HFFc6 (cell line): ENCODE measurements around the gene PRICKLE3. TPM values are rescaled to one million over a fixed set of nuclear protein-coding genes. Genes with fewer than 3 reads are reported as not detected.

Experiments used
- DNase-seq: peaks from one replicate; pipeline ENCODE4 v3.0.0-alpha.2; 2018
- H3K27ac Mint-ChIP-seq: 2 replicates; pipeline ENCODE4 v1.8.0; 2020; ENCODE audit warnings: mild to moderate bottlenecking, mixed read lengths
- H3K27me3 Mint-ChIP-seq: 2 replicates; pipeline ENCODE4 v1.8.0; 2021; ENCODE audit warnings: mild to moderate bottlenecking, moderate library complexity, mixed read lengths; ENCODE audit not compliant: insufficient read depth
- H3K36me3 Mint-ChIP-seq: 2 replicates; pipeline ENCODE4 v1.8.0; 2021; ENCODE audit warnings: low read depth, mixed read lengths
- H3K4me1 Mint-ChIP-seq: 2 replicates; pipeline ENCODE4 v1.8.0; 2020; ENCODE audit warnings: low read depth, mixed read lengths
- H3K4me3 Mint-ChIP-seq: 2 replicates; pipeline ENCODE4 v1.8.0; 2020; ENCODE audit warnings: mild to moderate bottlenecking, moderate library complexity, mixed read lengths
- H3K9me3 Mint-ChIP-seq: 2 replicates; pipeline ENCODE4 v1.8.0; 2020; ENCODE audit warnings: mild to moderate bottlenecking, mixed read lengths
- total RNA-seq, 6 experiments: library from RNA; stranded (reverse); fragmentation: NEBNext Ultra II Directional; extraction: Animal tissue kit (Norgen Biotek cat#: 25700); gene quantifications; 2 replicates in 1 of 6; 3 replicates in 5 of 6; pipeline ENCODE4 v1.2.3, GENCODE V29; 2021
- TF ChIP-seq, protein P1 (sequence below): fragments of 200-600 bp; sonication (generic); IDR thresholded peaks from 2 replicates; pipeline ENCODE4 v1.5.0; 2021; ENCODE audit warnings: antibody characterized with exemption, mild to moderate bottlenecking

PRICKLE3 gene
- total RNA-seq, 6 experiments from 2014 or later = 8.0 to 10.7 (median 9.7) TPM

DNA sequence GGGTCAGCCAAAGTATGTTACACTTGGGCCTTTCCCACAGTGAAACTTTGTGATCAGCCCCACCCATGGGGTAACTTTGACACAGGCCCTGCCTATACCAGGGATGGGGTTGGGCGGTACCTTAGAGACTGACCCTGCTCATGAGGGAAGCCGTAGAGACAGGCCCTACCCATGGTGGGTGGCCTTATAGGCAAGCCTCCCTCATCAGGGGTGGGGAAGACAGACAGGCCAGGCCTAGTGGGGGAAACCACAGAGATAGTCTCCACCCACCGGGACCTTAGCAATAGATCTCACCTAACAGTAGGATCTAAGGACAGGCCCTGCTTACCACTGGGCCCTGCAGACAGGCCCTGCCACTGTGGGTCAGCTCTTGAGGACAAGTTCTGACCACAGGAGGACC lies 7.6 kb downstream of the PRICKLE3 start:
- Mint-ChIP-seq H3K9me3 (no peaks in the 10 kb centered on the region), H3K27ac (no peak overlapping the region), H3K4me3 (no peak overlapping the region), H3K36me3 (peaks cover 29% of the 10 kb centered on the region), H3K4me1 (no peaks in the 10 kb centered on the region; the same call in 1 of the 2 replicates), H3K27me3 (no peaks in the 10 kb centered on the region)
- DNase-seq = no peak
- TF ChIP-seq, protein P1, sequence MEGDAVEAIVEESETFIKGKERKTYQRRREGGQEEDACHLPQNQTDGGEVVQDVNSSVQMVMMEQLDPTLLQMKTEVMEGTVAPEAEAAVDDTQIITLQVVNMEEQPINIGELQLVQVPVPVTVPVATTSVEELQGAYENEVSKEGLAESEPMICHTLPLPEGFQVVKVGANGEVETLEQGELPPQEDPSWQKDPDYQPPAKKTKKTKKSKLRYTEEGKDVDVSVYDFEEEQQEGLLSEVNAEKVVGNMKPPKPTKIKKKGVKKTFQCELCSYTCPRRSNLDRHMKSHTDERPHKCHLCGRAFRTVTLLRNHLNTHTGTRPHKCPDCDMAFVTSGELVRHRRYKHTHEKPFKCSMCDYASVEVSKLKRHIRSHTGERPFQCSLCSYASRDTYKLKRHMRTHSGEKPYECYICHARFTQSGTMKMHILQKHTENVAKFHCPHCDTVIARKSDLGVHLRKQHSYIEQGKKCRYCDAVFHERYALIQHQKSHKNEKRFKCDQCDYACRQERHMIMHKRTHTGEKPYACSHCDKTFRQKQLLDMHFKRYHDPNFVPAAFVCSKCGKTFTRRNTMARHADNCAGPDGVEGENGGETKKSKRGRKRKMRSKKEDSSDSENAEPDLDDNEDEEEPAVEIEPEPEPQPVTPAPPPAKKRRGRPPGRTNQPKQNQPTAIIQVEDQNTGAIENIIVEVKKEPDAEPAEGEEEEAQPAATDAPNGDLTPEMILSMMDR = no peak

- TF ChIP-seq, protein P1 = no peak
- H3K36me3 Mint-ChIP-seq = peaks cover 29% of the 10 kb centered on the region
- no peak overlapping the region; the same call in 1 of the 2 replicates for H3K27ac Mint-ChIP-seq
- H3K4me3 Mint-ChIP-seq = no peak overlapping the region
- DNase-seq = no peak
- H3K9me3 Mint-ChIP-seq = no peaks in the 10 kb centered on the region
- peaks cover under 1% of the 10 kb centered on the region; the same call in 1 of the 2 replicates for H3K27me3 Mint-ChIP-seq
- H3K4me1 Mint-ChIP-seq = peaks cover 4% of the 10 kb centered on the region
Measured at GRCh38 chrX:49177873-49178480, 8.2 kb downstream of the PRICKLE3 start.

DNA sequence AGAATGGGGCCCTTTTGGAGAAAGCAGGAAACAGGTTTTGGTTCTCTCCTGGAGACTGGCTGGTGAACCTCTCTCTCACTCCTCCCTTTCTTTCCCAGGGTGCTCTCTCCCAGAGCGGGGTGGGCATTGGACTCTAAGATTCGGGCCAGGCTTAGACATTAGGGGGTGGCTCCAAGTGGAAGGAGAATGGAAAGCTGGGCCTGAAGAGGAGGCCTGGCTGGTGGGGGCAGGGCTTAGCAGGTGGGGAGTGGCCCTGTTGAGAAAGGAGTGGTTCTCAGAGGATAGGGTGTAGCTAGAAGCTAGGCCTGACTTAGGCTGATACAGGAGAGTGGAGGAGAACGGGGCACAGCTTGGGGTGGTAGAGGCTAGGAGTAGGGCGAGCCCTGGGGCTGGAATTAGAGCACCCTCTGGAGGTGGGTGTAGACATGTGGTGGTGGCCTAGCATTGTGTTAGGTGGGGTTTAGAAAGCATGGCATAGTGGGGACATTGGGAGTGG lies 8.8 kb downstream of the PRICKLE3 start:
- Mint-ChIP-seq H3K4me1 (peaks cover 9% of the 10 kb centered on the region), H3K9me3 (no peaks in the 10 kb centered on the region), H3K27ac (no peak overlapping the region; the same call in 1 of the 2 replicates), H3K36me3 (peaks cover 25% of the 10 kb centered on the region), H3K27me3 (peaks cover 2% of the 10 kb centered on the region; the same call in 1 of the 2 replicates), H3K4me3 (no peak overlapping the region)
- TF ChIP-seq, protein P1 = no peak; the same call in 1 of the 2 replicates
- DNase-seq = no peak

DNA sequence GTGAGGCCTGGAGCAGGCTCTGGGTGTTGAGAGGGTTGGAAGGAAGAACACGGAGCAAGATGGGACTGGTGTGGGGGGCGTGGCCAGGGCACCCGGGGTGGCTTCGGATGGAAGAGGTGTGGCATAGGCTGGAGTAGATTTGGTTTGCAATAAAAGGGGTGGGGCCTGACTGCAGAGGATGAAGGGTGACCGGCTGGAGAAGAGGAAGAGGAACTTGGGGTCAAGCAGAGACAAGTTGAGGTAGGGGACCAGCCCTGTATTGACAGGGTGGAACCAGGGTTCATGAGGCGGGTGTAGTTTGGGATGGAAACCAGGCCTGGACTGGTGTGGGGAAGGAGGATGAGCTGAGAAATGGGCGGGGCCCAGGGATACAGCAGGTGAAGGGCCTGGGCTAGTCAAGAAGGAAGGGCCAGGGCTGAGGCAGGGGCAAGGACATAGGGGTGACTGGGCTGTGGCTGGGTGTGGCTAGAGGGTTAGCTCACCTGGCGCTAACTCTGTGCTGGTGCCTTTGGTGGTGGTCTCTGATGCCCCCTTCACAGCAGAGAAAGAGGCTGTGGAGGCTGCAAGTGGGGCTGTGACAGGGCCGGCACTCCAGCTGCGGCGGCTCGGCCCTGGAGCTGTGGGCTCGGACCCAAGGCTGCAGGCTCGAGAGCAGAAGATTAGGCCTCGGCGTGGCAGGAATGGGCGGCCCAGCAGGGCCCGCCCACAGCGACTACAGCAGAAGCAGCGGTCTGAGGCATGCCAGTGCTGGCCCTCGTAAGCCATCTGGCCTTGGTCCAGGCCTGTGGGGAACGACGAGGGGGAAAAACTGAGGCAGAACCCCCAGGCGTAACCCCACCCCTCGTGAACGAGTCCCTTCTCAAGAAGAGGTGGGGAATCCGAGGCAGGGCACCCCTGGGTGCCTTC lies 9.5 kb downstream of the PRICKLE3 start:
- Mint-ChIP-seq H3K27me3 (peaks cover 2% of the 10 kb centered on the region; the same call in 1 of the 2 replicates), H3K9me3 (no peaks in the 10 kb centered on the region), H3K36me3 (peaks cover 22% of the 10 kb centered on the region), H3K4me3 (no peak overlapping the region), H3K4me1 (peaks cover 9% of the 10 kb centered on the region), H3K27ac (no peak overlapping the region)
- TF ChIP-seq, protein P1 = no peak
- DNase-seq = no peak

DNA sequence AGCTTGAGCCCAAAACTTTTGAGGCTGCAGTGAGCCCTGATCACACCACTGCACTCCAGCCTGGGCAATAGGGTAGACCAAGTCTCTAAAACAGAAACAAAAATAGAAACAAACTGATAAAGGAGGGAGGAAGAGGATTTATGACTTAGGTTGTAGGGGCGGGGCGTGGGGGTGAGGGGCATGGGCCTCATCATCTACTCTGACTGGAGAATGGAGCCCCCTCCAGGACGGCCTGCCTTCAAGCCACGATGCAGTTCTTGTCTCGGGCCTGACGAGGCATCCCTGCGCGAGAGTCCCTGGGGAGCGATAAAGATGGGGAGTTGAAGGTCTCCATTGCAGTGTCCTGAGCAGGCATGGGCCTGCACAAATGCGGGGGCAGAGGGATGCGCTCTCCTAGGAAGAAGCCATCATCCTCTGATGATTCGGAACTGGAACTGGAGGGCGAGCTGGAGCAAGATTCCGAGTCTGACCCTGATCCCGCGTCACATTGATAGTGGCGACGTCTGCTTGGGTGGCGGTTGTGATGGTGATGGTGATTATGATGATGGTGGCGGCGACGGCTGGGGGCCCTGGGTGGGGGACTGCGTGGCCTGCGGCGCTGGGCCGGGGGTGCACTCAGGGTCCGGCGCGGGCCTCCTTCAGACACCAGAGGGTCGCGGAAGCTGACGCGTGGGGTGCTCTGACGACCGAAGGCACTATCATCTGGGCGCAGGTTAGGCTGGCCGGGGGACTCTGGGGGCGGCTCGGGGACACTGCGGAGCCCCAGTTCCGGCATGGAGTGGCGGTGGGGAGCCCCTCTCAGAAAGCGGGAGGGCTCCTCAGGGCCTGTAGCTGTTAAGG lies 10.5 kb downstream of the PRICKLE3 start:
- DNase-seq = no peak
- TF ChIP-seq, protein P1 = no peak
- Mint-ChIP-seq H3K4me3 (no peak overlapping the region), H3K27me3 (peaks cover 2% of the 10 kb centered on the region; the same call in 1 of the 2 replicates), H3K9me3 (no peaks in the 10 kb centered on the region), H3K36me3 (peaks cover 22% of the 10 kb centered on the region), H3K27ac (no peak overlapping the region), H3K4me1 (peaks cover 9% of the 10 kb centered on the region)
